Measurements from ENCODE around the gene BDKRB2.

BDKRB2 gene

DNA sequence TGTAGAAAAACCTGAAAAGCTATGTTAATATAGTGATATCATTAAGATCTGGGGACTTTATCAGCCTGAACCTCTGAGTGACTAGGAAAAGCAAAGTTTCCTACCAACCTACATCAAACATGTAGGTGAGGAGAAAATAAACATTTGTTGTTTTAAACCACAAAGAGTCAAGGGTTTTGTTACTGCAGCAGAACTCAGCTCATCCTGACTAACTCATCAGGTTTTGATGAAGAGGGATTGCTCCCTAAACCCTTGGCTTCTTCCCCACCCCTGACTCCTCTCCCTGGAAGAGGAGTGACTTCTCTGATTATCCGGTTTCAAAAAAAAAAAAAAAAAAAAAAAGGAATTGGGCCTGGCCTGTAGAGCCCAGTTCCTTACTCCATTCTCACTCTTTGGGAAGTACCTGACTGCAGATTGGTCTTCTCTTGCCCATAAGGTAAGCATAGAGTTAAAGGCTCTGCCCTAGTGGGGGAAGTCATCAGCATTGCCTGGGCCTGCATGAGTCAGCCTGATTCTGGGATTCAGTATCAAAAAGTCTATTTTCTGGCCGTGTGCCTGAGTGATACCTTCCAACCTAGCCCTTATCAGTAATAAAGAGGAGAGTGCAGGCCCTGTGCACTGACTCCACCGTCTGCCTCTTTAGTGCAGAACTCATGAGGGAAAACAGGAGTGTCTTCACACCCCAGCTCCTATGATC, 68.3 kb downstream of the BDKRB2 start:
- DNase-seq (ENCODE audit: low spot score), result no peak

DNA sequence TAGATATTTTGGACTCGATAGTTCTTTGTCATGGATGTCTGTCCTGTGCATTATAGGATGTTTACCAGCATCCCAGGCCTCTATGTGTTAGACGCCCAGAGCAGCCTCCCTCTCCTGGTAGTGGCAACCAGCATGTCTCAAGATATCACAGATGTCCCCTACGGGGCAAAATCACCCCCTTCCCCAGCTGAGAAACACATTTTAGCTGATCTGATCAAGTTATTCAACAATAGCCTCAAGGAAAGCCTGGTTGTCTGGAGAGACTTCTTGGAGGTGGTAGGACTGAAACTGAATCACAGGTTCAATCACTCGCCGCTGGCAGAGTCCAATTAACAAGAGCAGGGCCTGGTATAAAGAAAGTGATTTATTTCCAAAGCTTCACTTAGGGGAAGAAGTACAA, 69.0 kb downstream of the BDKRB2 start:
- no peak for DNase-seq (ENCODE audit: low spot score)

DNA sequence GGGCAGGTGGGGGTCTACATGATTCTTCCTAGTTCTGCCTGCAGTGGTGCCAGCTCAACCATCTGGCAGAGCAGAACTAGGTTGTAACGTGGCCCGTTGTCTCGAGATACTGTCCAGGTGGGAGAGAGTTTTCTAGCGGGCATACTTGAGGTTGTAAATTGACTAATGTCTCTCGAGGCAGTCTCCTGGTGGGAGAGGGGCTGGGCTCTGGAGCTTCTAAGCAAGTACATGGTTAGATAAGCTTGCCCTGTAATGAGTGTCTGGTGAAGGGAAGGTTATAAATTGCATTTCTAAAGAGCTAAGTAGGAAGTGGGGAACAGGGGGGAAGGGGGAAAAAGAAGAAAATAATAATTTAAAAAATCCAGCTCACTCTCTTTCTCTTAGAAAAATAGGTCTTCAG, 69.5 kb downstream of the BDKRB2 start:
- DNase-seq (ENCODE audit: low spot score), result no peak

DNA sequence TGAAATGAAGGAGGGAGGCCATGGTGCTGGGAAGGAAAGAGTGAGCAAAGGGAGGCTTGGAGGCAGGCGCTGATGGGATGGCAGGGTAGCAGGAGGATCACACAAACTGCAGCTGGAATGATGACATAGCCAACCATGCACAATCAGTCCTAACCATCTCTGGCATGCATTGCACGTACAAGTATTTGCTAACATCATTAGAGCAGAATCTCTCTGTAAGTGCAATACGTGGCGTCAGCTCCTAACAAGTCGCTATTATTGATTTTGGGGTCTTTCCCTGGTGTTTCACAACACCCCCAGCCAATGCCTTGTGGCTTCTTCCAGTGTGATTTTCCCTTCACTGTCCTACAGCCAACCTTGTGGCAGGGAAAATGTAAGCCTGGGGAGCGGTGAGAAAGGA, 69.9 kb downstream of the BDKRB2 start:
- DNase-seq (ENCODE audit: low spot score), result no peak

DNA sequence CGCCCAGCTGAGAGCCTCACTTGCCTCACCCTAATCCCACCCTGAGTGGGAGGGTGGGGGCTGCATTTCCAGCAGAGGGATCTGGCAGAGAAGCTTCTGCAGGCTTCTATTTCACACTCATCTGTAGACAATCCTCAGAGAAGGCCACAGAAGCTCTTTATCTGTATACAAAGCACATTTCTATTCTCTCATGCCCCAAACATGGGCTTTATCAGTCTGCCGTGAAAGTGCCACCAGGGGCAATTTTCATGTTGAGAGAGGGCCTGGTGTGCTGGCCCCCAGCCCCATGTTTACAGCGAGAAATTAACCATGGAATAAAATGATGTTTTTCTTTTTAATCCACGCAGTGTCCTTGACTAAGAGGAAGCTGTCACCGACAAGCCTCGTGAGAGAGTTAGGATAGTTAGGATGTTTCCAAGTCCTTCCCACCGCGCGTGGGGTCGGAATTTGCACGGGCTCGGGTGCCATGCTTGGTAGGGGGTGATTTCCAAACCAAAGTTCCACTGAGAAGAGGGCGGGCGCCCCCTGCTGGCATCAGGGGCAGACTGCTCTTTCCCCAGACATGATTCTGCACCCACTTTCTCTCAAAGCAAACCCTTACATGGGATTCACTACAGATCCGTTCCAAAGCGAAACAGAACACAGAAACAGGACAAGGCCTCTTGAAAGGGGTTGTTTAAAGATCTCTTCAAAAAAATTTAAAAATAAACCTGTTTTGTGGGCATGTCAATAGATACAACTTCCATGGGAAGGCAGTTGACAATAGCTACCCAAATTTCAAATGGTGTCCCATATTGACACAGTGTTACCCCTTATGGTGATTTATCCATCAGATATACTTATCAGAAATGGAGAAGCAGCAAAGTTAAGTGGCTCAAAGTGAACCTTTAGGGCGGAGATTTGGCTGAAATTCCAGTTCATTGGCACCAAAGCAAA, 70.8 kb downstream of the BDKRB2 start:
- DNase-seq (ENCODE audit: low spot score), result peak; percentile 56

DNA sequence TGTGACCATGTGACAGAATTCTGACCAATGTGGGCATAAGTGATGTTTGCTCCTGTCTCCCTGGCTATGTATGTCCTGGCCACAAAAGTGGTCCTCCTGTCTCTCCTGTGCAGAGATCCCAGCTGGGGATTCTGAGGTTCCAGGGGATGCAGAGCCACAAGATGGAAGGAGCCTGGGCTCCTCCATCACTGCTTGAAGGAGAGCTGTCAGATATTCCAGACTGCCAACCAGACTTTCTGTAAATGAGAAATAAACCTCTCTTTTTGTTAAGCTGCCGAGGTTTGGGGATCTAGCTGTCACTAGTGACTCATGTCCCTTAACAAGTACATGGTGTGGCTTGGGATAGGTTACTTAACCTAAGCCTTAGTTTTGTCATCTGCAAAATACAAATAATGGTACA, 73.3 kb downstream of the BDKRB2 start:
- DNase-seq (ENCODE audit: low spot score), result no peak

DNA sequence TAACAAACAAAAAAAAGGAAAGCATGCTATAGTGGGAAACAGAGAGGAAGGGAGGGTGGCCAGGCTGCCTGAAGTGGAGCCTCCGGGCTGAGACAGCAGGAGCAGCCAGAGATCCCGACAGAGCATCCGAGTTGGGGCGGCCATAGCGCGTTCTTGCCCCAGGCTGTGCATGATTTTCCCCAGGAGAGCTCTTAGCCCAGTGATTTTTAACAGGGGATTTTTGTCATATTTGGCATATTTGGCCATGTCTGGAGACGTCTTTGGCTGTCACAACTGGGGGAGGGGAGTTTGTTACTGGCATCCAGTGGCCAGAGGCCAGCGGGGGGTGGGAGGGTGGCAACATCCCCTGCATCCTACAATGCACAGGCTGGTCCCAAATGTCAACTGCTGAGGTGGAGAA, 74.9 kb downstream of the BDKRB2 start:
- no peak for DNase-seq (ENCODE audit: low spot score)

DNA sequence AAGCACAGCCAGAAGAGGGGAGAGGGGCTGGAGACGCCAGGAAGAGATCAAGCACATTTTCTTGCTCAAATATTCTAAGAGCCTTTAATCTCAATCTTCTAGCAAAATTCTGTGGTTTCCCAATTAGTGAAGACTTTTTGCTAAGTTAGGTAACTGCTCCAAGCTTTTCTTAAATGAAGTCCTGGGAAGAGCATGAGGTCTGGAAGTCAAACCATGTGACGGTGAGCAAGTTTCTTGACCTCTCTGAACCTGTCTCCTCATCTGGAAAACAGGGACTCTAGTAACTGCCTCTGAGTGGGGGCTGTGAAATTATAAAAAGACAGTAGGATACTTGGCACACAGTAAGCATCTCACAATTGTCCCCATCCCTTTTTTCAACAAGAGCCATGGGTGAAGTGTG, 75.5 kb downstream of the BDKRB2 start:
- no peak for DNase-seq (ENCODE audit: low spot score)

DNA sequence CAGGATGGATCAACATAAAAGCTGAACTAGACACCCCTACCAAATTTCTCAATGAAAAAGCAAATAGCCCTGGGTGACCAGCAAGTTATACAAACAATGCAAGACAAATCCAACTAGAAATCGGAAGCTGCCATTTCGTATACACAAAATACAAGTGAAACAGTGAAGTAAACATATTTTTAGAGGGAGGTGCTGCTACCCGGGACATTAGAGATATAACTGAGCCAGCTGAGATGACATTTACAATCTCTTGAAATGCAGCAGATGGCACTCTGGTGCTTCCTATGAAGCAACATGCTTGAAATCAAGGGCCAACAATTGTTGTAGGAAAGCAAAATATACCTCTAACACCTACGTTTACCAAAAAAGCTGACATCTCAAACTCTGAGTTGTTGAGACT, 76.8 kb downstream of the BDKRB2 start:
- DNase-seq (ENCODE audit: low spot score), result no peak

DNA sequence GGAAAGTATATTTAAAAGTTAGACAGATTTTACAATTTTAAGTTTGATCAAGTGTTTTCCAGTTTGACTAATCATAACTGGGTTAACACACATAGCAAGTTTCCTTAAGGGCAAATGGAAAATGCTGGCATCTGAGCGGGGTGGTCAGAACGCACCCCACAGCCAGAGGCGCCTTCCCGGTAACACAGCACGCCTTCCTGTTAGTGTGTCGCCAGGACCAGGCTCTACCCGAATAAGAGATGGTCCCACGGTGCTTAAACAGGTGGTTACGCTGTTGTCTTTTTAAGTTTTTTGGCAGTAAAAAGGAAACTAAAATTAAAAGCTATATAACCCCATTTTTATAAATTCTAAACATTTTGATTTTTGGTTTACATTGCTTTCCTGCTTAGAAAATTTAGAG, 79.4 kb downstream of the BDKRB2 start:
- DNase-seq (ENCODE audit: low spot score), result no peak

DNA sequence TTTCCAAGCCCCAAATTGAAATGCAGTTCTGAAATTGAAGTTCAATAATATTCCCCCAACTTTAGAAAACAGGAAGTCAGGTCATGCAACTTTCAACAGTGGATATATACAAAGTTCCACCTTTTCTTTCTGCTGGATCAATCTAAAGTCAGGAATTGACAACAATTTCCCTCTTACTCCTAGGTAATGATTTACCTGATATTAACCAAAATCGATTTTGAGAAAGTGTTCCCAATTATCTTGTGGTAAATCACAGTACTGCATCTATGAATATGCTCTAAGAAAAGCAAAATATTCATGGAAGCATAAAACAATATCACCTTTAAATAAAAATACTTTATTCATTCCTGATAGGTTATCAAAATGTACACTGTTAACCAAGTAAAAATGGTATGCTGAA, 79.8 kb downstream of the BDKRB2 start:
- DNase-seq (ENCODE audit: low spot score), result no peak

DNA sequence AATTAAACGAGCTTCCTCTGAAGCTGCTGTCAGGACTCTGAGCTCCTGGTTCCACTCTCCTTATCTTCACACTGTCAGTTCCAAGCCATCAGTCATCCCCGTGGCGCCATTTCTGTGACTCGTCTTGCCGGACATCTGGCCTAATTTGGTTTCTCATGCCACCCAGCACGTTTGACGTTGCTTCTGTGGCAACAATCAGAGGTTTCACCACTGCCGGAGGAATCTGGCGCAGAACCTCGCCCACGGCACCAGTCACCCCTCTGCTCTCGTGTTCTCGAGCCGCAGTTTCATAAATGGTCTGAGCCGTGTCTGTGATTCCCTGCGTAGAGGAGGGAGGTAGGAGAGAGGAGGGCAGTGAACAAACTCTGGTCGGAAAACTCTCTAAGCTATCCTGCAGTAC, 81.0 kb downstream of the BDKRB2 start:
- DNase-seq (ENCODE audit: low spot score), result no peak

DNA sequence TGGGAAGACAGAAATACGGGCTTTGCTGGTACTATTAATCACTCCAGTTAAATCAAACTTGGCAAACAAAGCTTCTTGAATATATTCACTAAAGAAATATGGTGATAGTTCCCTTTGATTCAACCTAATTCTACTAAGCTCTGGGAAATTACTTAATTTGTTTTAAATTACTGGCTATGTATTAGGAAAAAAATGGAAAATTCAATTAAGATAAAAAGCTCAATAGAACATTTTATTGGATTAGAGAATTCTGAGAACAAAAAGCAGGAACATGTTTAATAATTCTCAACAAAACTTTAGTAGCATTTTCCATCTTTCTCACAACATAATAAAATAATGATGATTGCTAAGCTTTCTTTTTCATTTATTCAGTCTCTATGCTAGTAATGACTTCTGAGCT, 81.6 kb downstream of the BDKRB2 start:
- DNase-seq (ENCODE audit: low spot score), result no peak

DNA sequence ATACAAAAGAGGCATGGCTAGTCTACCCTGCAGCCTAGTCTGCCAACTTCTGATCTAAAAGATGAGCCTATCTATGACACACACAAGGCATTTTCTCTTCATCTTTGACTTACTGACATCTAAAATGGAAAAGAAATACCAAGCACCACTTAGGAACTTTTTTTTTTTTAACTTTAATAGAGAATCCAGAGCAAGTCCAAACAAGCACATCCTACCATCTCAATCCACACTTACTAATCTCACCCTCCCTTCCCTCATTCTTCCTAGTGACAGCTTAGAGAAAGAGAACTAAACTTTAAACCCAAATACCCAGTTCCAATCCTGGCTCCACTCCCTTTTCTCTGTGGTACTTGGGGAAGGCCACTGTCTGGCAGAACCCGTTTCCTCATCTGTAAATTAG, 83.2 kb downstream of the BDKRB2 start:
- DNase-seq (ENCODE audit: low spot score), result no peak
